ENCODE data around the gene GPR143.

The GPR143 gene

DNA sequence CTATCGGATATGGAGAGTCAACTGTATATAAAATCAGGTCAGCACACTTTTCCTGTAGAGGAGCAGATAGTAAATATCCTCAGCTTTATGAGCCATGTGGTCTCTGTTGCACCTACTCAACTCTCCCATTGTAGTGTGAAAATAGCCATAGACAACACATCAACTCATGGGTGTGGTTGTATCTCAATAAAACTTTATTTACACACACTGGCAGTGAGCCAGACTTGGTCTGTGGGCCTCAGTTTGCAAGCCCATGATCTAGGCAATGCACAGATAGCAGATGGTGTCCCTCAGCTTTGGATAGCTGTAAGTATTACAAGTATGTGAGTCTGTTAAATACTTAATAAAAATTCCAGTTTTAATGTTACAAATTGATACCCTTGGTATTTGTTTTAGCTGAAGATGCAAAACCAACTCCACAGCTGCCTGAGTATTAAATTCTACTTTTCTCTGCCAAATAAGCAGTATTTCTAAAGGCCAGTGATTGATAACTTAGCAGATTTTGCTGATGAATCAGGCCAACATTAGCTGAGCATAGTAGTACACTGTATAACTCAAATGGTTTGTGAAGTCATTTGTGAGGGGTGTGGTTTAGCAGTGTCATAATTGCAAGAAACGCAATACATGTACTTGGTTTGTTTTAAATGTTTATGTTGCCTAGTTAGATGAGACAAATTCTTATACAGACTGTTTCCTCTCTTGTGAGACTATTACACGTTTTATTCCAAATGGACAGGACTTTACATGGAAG lies 87.3 kb downstream of the GPR143 start:
- TF ChIP-seq SPI1 (IDR thresholded peaks at IDR 0.05; ENCODE audit: borderline replicate concordance, low read depth) (no peak), GABPA (IDR thresholded peaks at IDR 0.05; ENCODE audit: low read depth) (no peak), POLR2AphosphoS5 (IDR thresholded peaks at IDR 0.05; ENCODE audit: low read depth) (no peak)
- TF ChIP-seq, protein P1, sequence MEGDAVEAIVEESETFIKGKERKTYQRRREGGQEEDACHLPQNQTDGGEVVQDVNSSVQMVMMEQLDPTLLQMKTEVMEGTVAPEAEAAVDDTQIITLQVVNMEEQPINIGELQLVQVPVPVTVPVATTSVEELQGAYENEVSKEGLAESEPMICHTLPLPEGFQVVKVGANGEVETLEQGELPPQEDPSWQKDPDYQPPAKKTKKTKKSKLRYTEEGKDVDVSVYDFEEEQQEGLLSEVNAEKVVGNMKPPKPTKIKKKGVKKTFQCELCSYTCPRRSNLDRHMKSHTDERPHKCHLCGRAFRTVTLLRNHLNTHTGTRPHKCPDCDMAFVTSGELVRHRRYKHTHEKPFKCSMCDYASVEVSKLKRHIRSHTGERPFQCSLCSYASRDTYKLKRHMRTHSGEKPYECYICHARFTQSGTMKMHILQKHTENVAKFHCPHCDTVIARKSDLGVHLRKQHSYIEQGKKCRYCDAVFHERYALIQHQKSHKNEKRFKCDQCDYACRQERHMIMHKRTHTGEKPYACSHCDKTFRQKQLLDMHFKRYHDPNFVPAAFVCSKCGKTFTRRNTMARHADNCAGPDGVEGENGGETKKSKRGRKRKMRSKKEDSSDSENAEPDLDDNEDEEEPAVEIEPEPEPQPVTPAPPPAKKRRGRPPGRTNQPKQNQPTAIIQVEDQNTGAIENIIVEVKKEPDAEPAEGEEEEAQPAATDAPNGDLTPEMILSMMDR (IDR thresholded peaks at IDR 0.05; ENCODE audit: insufficient read depth, low read length): no peak
- TF ChIP-seq, protein P2, sequence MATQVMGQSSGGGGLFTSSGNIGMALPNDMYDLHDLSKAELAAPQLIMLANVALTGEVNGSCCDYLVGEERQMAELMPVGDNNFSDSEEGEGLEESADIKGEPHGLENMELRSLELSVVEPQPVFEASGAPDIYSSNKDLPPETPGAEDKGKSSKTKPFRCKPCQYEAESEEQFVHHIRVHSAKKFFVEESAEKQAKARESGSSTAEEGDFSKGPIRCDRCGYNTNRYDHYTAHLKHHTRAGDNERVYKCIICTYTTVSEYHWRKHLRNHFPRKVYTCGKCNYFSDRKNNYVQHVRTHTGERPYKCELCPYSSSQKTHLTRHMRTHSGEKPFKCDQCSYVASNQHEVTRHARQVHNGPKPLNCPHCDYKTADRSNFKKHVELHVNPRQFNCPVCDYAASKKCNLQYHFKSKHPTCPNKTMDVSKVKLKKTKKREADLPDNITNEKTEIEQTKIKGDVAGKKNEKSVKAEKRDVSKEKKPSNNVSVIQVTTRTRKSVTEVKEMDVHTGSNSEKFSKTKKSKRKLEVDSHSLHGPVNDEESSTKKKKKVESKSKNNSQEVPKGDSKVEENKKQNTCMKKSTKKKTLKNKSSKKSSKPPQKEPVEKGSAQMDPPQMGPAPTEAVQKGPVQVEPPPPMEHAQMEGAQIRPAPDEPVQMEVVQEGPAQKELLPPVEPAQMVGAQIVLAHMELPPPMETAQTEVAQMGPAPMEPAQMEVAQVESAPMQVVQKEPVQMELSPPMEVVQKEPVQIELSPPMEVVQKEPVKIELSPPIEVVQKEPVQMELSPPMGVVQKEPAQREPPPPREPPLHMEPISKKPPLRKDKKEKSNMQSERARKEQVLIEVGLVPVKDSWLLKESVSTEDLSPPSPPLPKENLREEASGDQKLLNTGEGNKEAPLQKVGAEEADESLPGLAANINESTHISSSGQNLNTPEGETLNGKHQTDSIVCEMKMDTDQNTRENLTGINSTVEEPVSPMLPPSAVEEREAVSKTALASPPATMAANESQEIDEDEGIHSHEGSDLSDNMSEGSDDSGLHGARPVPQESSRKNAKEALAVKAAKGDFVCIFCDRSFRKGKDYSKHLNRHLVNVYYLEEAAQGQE (IDR thresholded peaks at IDR 0.05; ENCODE audit: insufficient replicate concordance, low read depth): no peak
- Histone ChIP-seq H3K4me3 (replicated peaks; ENCODE audit: insufficient read depth, low read length) (no peak overlapping the region), H3K27ac (replicated peaks) (no peak overlapping the region), H3K27me3 (ENCODE audit: insufficient read depth, poor library complexity, severe bottlenecking) (no peaks in the 10 kb centered on the region)
- DNase-seq (ENCODE audit: low read depth in 1 of 2, low spot score in 1 of 2): no peak

DNA sequence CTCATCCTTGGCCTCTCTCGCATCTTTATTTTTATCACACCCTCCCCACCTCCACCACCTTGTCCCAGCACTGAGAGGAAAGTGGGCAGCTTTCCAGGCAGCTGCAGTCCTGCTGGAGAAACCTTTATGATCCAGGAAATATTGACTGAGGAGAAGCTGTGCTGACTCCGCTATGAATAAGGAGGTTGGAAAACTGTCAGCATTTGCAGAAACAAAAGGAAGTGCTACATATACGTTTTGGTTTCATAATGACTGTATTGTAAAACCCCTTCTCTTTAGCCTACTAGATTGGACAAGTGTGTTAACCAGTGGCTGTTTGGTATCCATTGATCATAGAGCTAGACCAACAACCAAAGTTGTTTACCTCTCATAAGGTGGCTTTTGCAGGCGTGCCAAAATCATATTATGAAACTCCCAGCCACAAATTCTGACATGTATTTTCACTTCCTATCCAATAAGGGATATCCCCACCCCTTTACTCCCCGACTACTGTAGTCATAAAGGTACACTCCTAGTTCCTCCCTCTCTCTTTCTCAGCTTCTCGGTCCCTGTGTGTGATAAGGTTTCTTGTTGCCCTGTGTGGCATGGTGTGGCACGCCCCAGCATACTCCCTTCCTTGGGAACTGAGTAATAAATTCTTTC lies 88.4 kb downstream of the GPR143 start:
- peak in 1 of 2 experiments; percentile 29 for DNase-seq (ENCODE audit: low read depth in 1 of 2, low spot score in 1 of 2)
- Histone ChIP-seq H3K27me3 (ENCODE audit: insufficient read depth, poor library complexity, severe bottlenecking) (no peaks in the 10 kb centered on the region), H3K27ac (replicated peaks) (no peak overlapping the region), H3K4me3 (replicated peaks; ENCODE audit: insufficient read depth, low read length) (no peak overlapping the region)
- no peak for TF ChIP-seq POLR2AphosphoS5 (IDR thresholded peaks at IDR 0.05; ENCODE audit: low read depth)
- TF ChIP-seq, protein P2 (IDR thresholded peaks at IDR 0.05; ENCODE audit: insufficient replicate concordance, low read depth): no peak
- no peak for TF ChIP-seq GABPA (IDR thresholded peaks at IDR 0.05; ENCODE audit: low read depth)
- TF ChIP-seq, protein P1 (IDR thresholded peaks at IDR 0.05; ENCODE audit: insufficient read depth, low read length): no peak
- no peak for TF ChIP-seq SPI1 (IDR thresholded peaks at IDR 0.05; ENCODE audit: borderline replicate concordance, low read depth)

DNA sequence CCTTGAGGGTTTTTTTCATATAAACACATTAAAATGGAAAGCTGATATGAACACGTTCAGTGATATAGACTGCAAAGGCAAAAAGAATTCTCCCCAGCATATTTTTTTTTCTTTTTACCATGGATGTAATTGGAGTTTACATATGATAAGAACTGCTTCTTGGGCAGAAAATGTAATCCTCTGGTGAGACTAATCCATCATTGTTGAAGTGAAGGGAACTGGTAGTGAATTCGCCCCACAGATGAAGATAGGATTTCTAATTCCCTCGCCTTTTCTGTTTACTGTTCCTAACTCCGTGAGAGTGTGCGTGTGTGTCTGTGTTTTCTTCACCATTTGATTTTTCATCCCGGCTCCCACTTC lies 88.9 kb downstream of the GPR143 start:
- TF ChIP-seq, protein P1 (IDR thresholded peaks at IDR 0.05; ENCODE audit: insufficient read depth, low read length): no peak
- TF ChIP-seq SPI1 (IDR thresholded peaks at IDR 0.05; ENCODE audit: borderline replicate concordance, low read depth): no peak
- Histone ChIP-seq H3K27me3 (ENCODE audit: insufficient read depth, poor library complexity, severe bottlenecking) (no peaks in the 10 kb centered on the region), H3K4me3 (replicated peaks; ENCODE audit: insufficient read depth, low read length) (no peak overlapping the region), H3K27ac (replicated peaks) (no peak overlapping the region)
- DNase-seq (ENCODE audit: low read depth in 1 of 2, low spot score in 1 of 2): no peak

Data from HL-60 (cell line).